ENCODE data around the gene MCU. TPM values are rescaled to one million over a fixed set of nuclear protein-coding genes. Genes with fewer than 3 reads are reported as not detected.

Gene MCU
- total and polyA plus RNA-seq, 2 donors (not counting 1 experiment from before 2014, with no cell fraction given) = 11.7 to 21.1 TPM

DNA sequence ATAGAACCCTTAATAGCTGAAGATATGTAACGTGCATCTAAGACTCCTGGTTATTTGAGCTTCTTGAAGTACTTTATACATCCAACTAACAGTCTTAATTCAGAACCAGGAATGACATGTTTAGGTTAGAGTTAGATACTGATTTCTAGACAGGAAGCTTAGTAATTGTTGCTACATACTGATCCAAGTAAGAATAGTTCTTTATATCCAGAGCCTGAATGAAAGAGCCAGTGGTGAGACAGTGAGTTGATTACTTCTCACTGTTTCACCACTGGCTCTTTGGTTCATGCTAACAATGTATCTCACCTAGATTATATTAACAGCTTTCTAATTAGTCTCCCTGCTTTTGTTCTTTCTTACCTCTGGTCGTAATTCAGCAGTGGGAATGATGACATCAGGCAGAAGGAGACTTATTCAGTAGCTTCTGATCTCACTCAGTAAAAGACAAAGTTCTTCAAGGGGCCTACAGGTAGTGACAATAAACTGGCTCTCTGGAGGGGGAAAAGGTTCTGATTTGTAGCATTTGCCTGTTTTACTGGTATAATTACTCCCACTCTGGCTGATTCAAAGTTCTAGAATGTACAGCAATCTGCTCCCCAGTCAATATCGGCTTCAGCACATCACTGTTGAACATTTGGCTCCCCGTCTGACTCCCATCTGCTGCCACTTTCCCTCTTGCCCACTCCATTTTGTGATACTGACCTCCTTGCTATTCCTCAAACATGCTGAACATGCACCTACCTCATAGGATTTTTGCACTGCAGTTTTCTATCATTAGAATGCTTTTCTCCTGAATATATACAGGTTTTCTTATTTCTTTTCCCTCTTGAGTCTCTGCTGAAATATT is 29.1 kb downstream of the MCU start:
- Mint-ChIP-seq H3K27me3 (no peaks in the 10 kb centered on the region), H3K4me3 (no peak overlapping the region), H3K9me3 (ENCODE audit: insufficient read depth) (no peaks in the 10 kb centered on the region), H3K4me1 (no peaks in the 10 kb centered on the region), H3K27ac (no peak overlapping the region)
- H3K4me3 ChIP-seq (ENCODE audit: control extremely low read depth in 1 of 5, extremely low read depth in 1 of 5, insufficient read depth in 1 of 5, low read depth in 2 of 5, low read length in 4 of 5) = no peak overlapping the region
- no peak overlapping the region for H3K4me2 ChIP-seq (replicated peaks; ENCODE audit: low read depth, low read length, poor library complexity, severe bottlenecking)
- DNase-seq = no peak
- H3K27me3 ChIP-seq (replicated peaks in 1 of 4; ENCODE audit: control extremely low read depth in 1 of 4, control insufficient read depth in 3 of 4, insufficient read depth in 4 of 4, low read length in 3 of 4) = no peaks in the 10 kb centered on the region
- no peak for TF ChIP-seq EZH2 (IDR thresholded peaks at IDR 0.05; ENCODE audit: borderline replicate concordance, insufficient read depth, low read depth, low read length, poor library complexity, severe bottlenecking)
- TF ChIP-seq, protein P1, sequence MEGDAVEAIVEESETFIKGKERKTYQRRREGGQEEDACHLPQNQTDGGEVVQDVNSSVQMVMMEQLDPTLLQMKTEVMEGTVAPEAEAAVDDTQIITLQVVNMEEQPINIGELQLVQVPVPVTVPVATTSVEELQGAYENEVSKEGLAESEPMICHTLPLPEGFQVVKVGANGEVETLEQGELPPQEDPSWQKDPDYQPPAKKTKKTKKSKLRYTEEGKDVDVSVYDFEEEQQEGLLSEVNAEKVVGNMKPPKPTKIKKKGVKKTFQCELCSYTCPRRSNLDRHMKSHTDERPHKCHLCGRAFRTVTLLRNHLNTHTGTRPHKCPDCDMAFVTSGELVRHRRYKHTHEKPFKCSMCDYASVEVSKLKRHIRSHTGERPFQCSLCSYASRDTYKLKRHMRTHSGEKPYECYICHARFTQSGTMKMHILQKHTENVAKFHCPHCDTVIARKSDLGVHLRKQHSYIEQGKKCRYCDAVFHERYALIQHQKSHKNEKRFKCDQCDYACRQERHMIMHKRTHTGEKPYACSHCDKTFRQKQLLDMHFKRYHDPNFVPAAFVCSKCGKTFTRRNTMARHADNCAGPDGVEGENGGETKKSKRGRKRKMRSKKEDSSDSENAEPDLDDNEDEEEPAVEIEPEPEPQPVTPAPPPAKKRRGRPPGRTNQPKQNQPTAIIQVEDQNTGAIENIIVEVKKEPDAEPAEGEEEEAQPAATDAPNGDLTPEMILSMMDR (IDR thresholded peaks at IDR 0.05) = no peak
- intact Hi-C loops (cut with micrococcal nuclease) = no loop called here
- 92% methylated on average over 2 of the region's 4 CpGs for WGBS (ENCODE audit: insufficient coverage)
- ChIA-PET POLR2A (no interaction called here), CTCF (no interaction called here)
- no peaks in the 10 kb centered on the region for H3K4me1 ChIP-seq (ENCODE audit: control insufficient read depth in 2 of 2, insufficient read depth in 2 of 2, low read length in 2 of 2)
- H3K27ac ChIP-seq (ENCODE audit: low read length in 2 of 2) = no peak overlapping the region
- H3K9me3 ChIP-seq (ENCODE audit: control extremely low read depth in 1 of 3, control insufficient read depth in 2 of 3, insufficient read depth in 1 of 3, low read length in 2 of 3) = no peaks in the 10 kb centered on the region
- peaks cover 4% of the 10 kb centered on the region for H3K79me2 ChIP-seq (ENCODE audit: control insufficient read depth, insufficient read depth, low read length)
- H4K20me1 ChIP-seq (ENCODE audit: control insufficient read depth, insufficient read depth, low read length, poor library complexity, severe bottlenecking) = no peaks in the 10 kb centered on the region
- H3K36me3 ChIP-seq (replicated peaks in 1 of 2; ENCODE audit: control extremely low read depth in 1 of 2, control insufficient read depth in 1 of 2, extremely low read depth in 1 of 2, insufficient read depth in 2 of 2, low read length in 1 of 2) = peaks cover 2 to 6% of the 10 kb centered on the region in 2 experiments
- no peak overlapping the region for H3K9ac ChIP-seq (ENCODE audit: low read length)
- ATAC-seq (ENCODE audit: low read depth) = no peak
- H2AFZ ChIP-seq (ENCODE audit: insufficient read depth, low read depth, low read length, poor library complexity, severe bottlenecking) = no peak overlapping the region

DNA sequence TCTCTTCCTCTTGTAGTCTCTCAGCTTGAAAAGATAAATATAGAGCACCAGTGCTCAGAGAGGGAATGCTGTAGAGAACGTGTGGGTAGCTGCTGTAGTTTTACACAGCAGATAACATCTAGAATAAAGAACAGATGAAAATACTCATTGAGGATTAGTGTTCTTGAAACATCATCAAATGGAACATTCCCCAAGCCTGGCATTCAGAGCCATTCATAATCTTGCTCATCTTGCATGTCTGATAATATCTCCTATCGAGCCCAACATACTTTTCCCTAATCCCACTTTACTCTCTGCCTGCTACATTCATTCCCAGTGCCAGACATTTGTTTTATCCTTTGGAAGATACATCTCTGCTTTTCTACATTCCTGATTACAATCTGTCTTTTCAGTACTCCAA is 35.2 kb downstream of the MCU start:
- Histone ChIP-seq H2AFZ (ENCODE audit: insufficient read depth, low read depth, low read length, poor library complexity, severe bottlenecking) (no peak overlapping the region), H3K4me3 (ENCODE audit: control extremely low read depth in 1 of 5, extremely low read depth in 1 of 5, insufficient read depth in 1 of 5, low read depth in 2 of 5, low read length in 4 of 5) (no peak overlapping the region), H3K4me2 (replicated peaks; ENCODE audit: low read depth, low read length, poor library complexity, severe bottlenecking) (no peak overlapping the region), H3K9me3 (ENCODE audit: control extremely low read depth in 1 of 3, control insufficient read depth in 2 of 3, insufficient read depth in 1 of 3, low read length in 2 of 3) (no peaks in the 10 kb centered on the region), H3K4me1 (ENCODE audit: control insufficient read depth in 2 of 2, insufficient read depth in 2 of 2, low read length in 2 of 2) (no peaks in the 10 kb centered on the region), H3K27ac (ENCODE audit: low read length in 2 of 2) (no peak overlapping the region), H3K9ac (ENCODE audit: low read length) (no peak overlapping the region), H3K79me2 (ENCODE audit: control insufficient read depth, insufficient read depth, low read length) (peaks cover 9% of the 10 kb centered on the region), H4K20me1 (ENCODE audit: control insufficient read depth, insufficient read depth, low read length, poor library complexity, severe bottlenecking) (no peaks in the 10 kb centered on the region), H3K36me3 (replicated peaks in 1 of 2; ENCODE audit: control extremely low read depth in 1 of 2, control insufficient read depth in 1 of 2, extremely low read depth in 1 of 2, insufficient read depth in 2 of 2, low read length in 1 of 2) (no peaks in the 10 kb centered on the region), H3K27me3 (replicated peaks in 1 of 4; ENCODE audit: control extremely low read depth in 1 of 4, control insufficient read depth in 3 of 4, insufficient read depth in 4 of 4, low read length in 3 of 4) (no peaks in the 10 kb centered on the region)
- Mint-ChIP-seq H3K27me3 (no peaks in the 10 kb centered on the region), H3K9me3 (ENCODE audit: insufficient read depth) (no peaks in the 10 kb centered on the region), H3K4me3 (no peak overlapping the region), H3K4me1 (no peaks in the 10 kb centered on the region), H3K27ac (no peak overlapping the region)
- TF ChIP-seq EZH2 (IDR thresholded peaks at IDR 0.05; ENCODE audit: borderline replicate concordance, insufficient read depth, low read depth, low read length, poor library complexity, severe bottlenecking) = no peak
- TF ChIP-seq, protein P1 (IDR thresholded peaks at IDR 0.05) = no peak
- ChIA-PET POLR2A (no interaction called here), CTCF (interaction anchor here (0.7 to 1.2 kb wide), 2 partner anchors 49 to 979 kb away, joined by 3 read pairs; no protein-coding TSS in a partner anchor)
- ATAC-seq (ENCODE audit: low read depth) (no peak), DNase-seq (no peak)
- intact Hi-C loops (cut with micrococcal nuclease) = no loop called here
- WGBS (ENCODE audit: insufficient coverage) = 91% methylated on average over 1 of the region's 2 CpGs

Data from B cell (primary cell).